ENCODE results near the gene CORO2A. TPM values are rescaled to one million over a fixed set of nuclear protein-coding genes. Genes with fewer than 3 reads are reported as not detected.

Gene CORO2A
- total and polyA plus RNA-seq, 2 of the 4 experiments (the other 2 are of a cell fraction) = 1.9 to 2.2 TPM

DNA sequence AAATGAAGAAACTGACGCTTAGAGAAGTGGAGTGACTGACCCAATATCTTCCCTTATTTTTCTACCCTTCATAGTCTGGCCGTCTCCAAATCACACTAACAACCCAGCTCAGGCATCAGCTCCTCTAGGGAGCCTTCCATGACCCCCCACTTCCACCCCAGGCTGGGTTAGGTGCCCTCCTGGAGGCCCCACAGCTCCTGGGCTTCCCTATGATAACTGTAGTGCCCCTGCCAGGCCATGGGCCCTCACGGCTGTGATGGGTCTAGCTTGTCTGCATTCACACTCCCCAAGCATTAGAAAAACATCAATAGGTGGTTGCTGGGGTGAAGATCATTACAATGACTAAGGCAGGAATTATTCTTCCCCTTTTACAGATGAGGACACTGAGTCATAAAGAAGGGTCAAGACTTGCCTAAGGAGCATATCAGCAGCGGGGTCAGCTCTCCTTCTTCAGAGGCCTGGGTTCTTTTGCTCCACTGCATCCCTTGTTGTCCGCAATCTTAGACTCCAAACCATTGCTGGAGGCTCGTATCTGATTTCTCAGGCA lies 7.3 kb downstream of the CORO2A start:
- CTCF ChIA-PET = no interaction called here
- no peak for DNase-seq
- dilution Hi-C loops (cut with HindIII; ENCODE audit: low sequenced_read_pairs, unreplicated experiment) = no loop called here

More for the DNA sequence above, 7.3 kb downstream of the CORO2A start:
- WGBS, 2 experiments (ENCODE audit: extremely low coverage in 2 of 2, insufficient read length in 1 of 2) = no CpG with 5 or more reads among the region's 6 CpGs
- POLR2A ChIA-PET (ENCODE audit: unreplicated experiment) = no interaction called here
- H3K27ac ChIP-seq (ENCODE audit: insufficient read depth, low read length) = no peak overlapping the region
- H3K36me3 ChIP-seq (ENCODE audit: control insufficient read depth, insufficient read depth, low read length) = no peaks in the 10 kb centered on the region
- in situ Hi-C loops (cut with MboI; ENCODE audit: low sequenced_read_pairs) = no loop called here
- no peak overlapping the region for H4K8ac ChIP-seq (ENCODE audit: low read depth in 2 of 2, low read length in 2 of 2)
- no peaks in the 10 kb centered on the region for H3K4me1 ChIP-seq (ENCODE audit: control insufficient read depth, insufficient read depth, low read length)
- H3K4me3 ChIP-seq (ENCODE audit: insufficient read depth, low read depth, low read length) = no peak overlapping the region
- intact Hi-C loops (cut with micrococcal nuclease) = no loop called here
- no peak overlapping the region for H3K23ac ChIP-seq (ENCODE audit: low read depth, low read length)
- no peak overlapping the region for H2BK120ac ChIP-seq (ENCODE audit: low read depth, low read length)
- no peak overlapping the region for H2BK5ac ChIP-seq (ENCODE audit: low read depth, low read length, poor library complexity, severe bottlenecking)
- H4K20me1 ChIP-seq (ENCODE audit: insufficient read depth, low read length) = no peaks in the 10 kb centered on the region
- no peak overlapping the region; the same call in 1 of the 2 replicates for H3K4ac ChIP-seq (ENCODE audit: low read depth, low read length)
- H3K9me3 ChIP-seq (ENCODE audit: control insufficient read depth, insufficient read depth, low read length) = no peaks in the 10 kb centered on the region
- no peak overlapping the region for H4K5ac ChIP-seq (ENCODE audit: low read depth, low read length)
- no peak overlapping the region for H2AK5ac ChIP-seq (ENCODE audit: low read depth, low read length)
- TF ChIP-seq RAD21 (IDR thresholded peaks at IDR 0.05; ENCODE audit: low read length) (no peak), CHD1 (IDR thresholded peaks at IDR 0.05; ENCODE audit: low read depth, low read length) (no peak), MAFK (IDR thresholded peaks at IDR 0.05; ENCODE audit: low read depth, low read length) (no peak), SMC3 (IDR thresholded peaks at IDR 0.05; ENCODE audit: low read depth, low read length) (no peak)
- TF ChIP-seq, protein P1, sequence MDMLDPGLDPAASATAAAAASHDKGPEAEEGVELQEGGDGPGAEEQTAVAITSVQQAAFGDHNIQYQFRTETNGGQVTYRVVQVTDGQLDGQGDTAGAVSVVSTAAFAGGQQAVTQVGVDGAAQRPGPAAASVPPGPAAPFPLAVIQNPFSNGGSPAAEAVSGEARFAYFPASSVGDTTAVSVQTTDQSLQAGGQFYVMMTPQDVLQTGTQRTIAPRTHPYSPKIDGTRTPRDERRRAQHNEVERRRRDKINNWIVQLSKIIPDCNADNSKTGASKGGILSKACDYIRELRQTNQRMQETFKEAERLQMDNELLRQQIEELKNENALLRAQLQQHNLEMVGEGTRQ (IDR thresholded peaks at IDR 0.05; ENCODE audit: low read depth, low read length) = no peak
- TF ChIP-seq, protein P2, sequence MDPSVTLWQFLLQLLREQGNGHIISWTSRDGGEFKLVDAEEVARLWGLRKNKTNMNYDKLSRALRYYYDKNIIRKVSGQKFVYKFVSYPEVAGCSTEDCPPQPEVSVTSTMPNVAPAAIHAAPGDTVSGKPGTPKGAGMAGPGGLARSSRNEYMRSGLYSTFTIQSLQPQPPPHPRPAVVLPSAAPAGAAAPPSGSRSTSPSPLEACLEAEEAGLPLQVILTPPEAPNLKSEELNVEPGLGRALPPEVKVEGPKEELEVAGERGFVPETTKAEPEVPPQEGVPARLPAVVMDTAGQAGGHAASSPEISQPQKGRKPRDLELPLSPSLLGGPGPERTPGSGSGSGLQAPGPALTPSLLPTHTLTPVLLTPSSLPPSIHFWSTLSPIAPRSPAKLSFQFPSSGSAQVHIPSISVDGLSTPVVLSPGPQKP (IDR thresholded peaks at IDR 0.05; ENCODE audit: borderline replicate concordance, low read depth, low read length) = no peak
- no peak overlapping the region for H3K9ac ChIP-seq (ENCODE audit: low read depth, low read length)
- no peak overlapping the region for H2AK9ac ChIP-seq (replicated peaks; ENCODE audit: low read depth, low read length, poor library complexity)
- no peaks in the 10 kb centered on the region for H3K79me1 ChIP-seq (ENCODE audit: low read depth in 1 of 2, low read length in 2 of 2)
- H3K4me2 ChIP-seq (ENCODE audit: low read depth, low read length) = no peak overlapping the region
- no peak overlapping the region for H3K18ac ChIP-seq (ENCODE audit: low read depth, low read length)
- 0 out of 2 replicates have a peak, but pooled peaks cover 5% of the 10 kb centered on the region for H3K9me1 ChIP-seq (ENCODE audit: insufficient read depth, low read length)
- peaks cover 3% of the 10 kb centered on the region; the same call in 1 of the 2 replicates for H3K27me3 ChIP-seq (ENCODE audit: control insufficient read depth, insufficient read depth, low read length)
- no TSS peak for BruUV-seq (replicated peaks)
- no peak for ATAC-seq (ENCODE audit: low read depth)
- no peak overlapping the region for H3K14ac ChIP-seq (replicated peaks; ENCODE audit: low read depth, low read length)
- H3K56ac ChIP-seq (ENCODE audit: extremely low read depth, insufficient read depth, low read length) = no peak overlapping the region
- no peak overlapping the region for H2BK15ac ChIP-seq (ENCODE audit: low read depth, low read length)
- H4K91ac ChIP-seq (ENCODE audit: insufficient read depth, low read depth, low read length) = no peak overlapping the region
- no peak overlapping the region for H2BK20ac ChIP-seq (ENCODE audit: low read depth, low read length)
- H2AFZ ChIP-seq (replicated peaks; ENCODE audit: low read length, poor library complexity) = no peak overlapping the region

Data from IMR-90 (cell line).